ENCODE measurements around the gene FOXN3. TPM values are rescaled to one million over a fixed set of nuclear protein-coding genes. Genes with fewer than 3 reads are reported as not detected.
"Not testable (repeated sequence)": the region's sequence is repeated elsewhere in the genome, so short reads cannot be mapped to it uniquely, and the experiment has no call there.

FOXN3 gene
- total RNA-seq, 2 donors from 2014 or later, result 116 to 117 TPM

GRCh38 chr14:89114109-89114508 lies 302.9 kb downstream of the FOXN3 start:
- DNase-seq (no peak), ATAC-seq (no peak)
- Mint-ChIP-seq H3K27me3 (peaks cover 17% of the 10 kb centered on the region), H3K4me1 (peaks cover 2% of the 10 kb centered on the region), H3K27ac (no peak overlapping the region), H3K4me3 (no peak overlapping the region), H3K36me3 (ENCODE audit: low read depth) (no peaks in the 10 kb centered on the region)
- no peaks in the 10 kb centered on the region for H3K9me3 ChIP-seq (ENCODE audit: control insufficient read depth, low read length, poor library complexity, severe bottlenecking)

GRCh38 chr14:89112720-89113119 lies 304.3 kb downstream of the FOXN3 start:
- no peak overlapping the region for H3K4me3 Mint-ChIP-seq
- no peaks in the 10 kb centered on the region for H3K9me3 ChIP-seq (ENCODE audit: control insufficient read depth, low read length, poor library complexity, severe bottlenecking)
- H3K4me1 Mint-ChIP-seq, result peaks cover 2% of the 10 kb centered on the region
- H3K27ac Mint-ChIP-seq, result no peak overlapping the region
- ATAC-seq (no peak), DNase-seq (no peak)
- peaks cover 31% of the 10 kb centered on the region for H3K27me3 Mint-ChIP-seq
- H3K36me3 Mint-ChIP-seq (ENCODE audit: low read depth), result no peaks in the 10 kb centered on the region

DNA sequence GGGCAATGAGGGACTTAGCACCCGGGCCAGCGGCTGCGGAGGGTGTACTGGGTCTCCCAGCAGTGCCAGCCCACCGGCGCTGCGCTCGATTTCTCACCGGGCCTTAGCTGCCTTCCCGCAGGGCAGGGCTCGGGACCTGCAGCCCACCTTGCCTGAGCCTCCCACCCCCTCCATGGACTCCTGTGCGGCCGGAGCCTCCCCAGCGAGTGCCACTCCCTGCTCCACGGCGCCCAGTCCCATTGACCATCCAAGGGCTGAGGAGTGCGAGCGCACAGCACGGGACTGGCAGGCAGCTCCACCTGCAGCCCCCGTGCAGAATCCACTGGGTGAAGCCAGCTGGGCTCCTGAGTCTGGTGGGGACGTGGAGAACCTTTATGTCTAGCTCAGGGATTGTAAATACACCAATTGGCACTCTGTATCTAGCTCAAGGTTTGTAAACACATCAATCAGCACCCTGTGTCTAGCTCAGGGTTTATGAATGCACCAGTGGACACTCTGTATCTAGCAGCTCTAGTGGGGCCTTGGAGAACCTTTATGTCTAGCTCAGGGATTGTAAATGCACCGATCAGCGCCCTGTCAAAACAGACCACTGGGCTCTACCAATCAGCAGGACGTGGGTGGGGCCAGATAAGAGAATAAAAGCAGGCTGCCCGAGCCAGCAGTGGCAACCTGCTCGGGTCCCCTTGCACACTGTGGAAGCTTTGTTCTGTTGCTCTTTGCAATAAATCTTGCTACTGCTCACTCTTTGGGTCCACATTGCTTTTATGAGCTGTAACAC lies 305.1 kb downstream of the FOXN3 start:
- not testable (repeated sequence) for H3K27ac Mint-ChIP-seq, DNase-seq, ATAC-seq

DNA sequence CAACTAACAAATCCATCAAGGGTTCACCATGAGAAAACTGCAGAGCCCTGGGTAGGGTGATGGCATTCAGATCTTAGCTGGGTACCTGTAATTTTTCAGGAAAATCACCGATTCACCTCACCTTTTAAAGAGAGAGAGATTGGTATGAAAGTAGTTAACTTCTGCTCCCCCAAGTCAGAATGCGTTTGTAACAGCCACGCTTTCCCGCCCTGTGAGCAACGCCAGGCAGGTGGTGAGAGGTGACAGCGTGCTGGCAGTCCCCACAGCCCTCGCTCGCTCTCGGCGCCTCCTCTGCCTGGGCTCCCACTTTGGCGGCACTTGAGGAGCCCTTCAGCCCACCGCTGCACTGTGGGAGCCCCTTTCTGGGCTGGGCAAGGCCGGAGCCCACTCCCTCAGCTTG lies 305.8 kb downstream of the FOXN3 start:
- H3K9me3 ChIP-seq (ENCODE audit: control insufficient read depth, low read length, poor library complexity, severe bottlenecking); H3K4me3 Mint-ChIP-seq; H3K27ac Mint-ChIP-seq; H3K4me1 Mint-ChIP-seq; ATAC-seq; H3K36me3 Mint-ChIP-seq (ENCODE audit: low read depth); DNase-seq: not testable (repeated sequence)
- peaks cover 42% of the 10 kb centered on the region for H3K27me3 Mint-ChIP-seq

More for the DNA sequence above, 305.1 kb downstream of the FOXN3 start:
- H3K4me1 Mint-ChIP-seq; H3K4me3 Mint-ChIP-seq; H3K36me3 Mint-ChIP-seq (ENCODE audit: low read depth); H3K9me3 ChIP-seq (ENCODE audit: control insufficient read depth, low read length, poor library complexity, severe bottlenecking): not testable (repeated sequence)
- peaks cover 38% of the 10 kb centered on the region for H3K27me3 Mint-ChIP-seq

- ATAC-seq, result no peak
- H3K4me1 Mint-ChIP-seq, result peaks cover 2% of the 10 kb centered on the region
- H3K9me3 ChIP-seq (ENCODE audit: control insufficient read depth, low read length, poor library complexity, severe bottlenecking), result no peaks in the 10 kb centered on the region
- no peak overlapping the region for H3K4me3 Mint-ChIP-seq
- H3K27ac Mint-ChIP-seq, result no peak overlapping the region
- no peaks in the 10 kb centered on the region for H3K36me3 Mint-ChIP-seq (ENCODE audit: low read depth)
- DNase-seq, result no peak
- peaks cover 49% of the 10 kb centered on the region for H3K27me3 Mint-ChIP-seq
Measured at GRCh38 chr14:89110110-89110509, 306.9 kb downstream of the FOXN3 start.

- H3K4me3 Mint-ChIP-seq, result no peak overlapping the region
- H3K9me3 ChIP-seq (ENCODE audit: control insufficient read depth, low read length, poor library complexity, severe bottlenecking), result no peaks in the 10 kb centered on the region
- no peaks in the 10 kb centered on the region for H3K4me1 Mint-ChIP-seq
- H3K27me3 Mint-ChIP-seq, result peaks cover 42% of the 10 kb centered on the region
- ATAC-seq (no peak), DNase-seq (no peak)
- no peak overlapping the region for H3K27ac Mint-ChIP-seq
- H3K36me3 Mint-ChIP-seq (ENCODE audit: low read depth), result no peaks in the 10 kb centered on the region
Measured at GRCh38 chr14:89108608-89109007, 308.4 kb downstream of the FOXN3 start.

GRCh38 chr14:89107626-89108025 lies 309.4 kb downstream of the FOXN3 start:
- H3K36me3 Mint-ChIP-seq (ENCODE audit: low read depth), result no peaks in the 10 kb centered on the region
- H3K27me3 Mint-ChIP-seq, result peaks cover 47% of the 10 kb centered on the region
- H3K9me3 ChIP-seq (ENCODE audit: control insufficient read depth, low read length, poor library complexity, severe bottlenecking), result no peaks in the 10 kb centered on the region
- no peak overlapping the region for H3K27ac Mint-ChIP-seq
- no peak overlapping the region for H3K4me3 Mint-ChIP-seq
- H3K4me1 Mint-ChIP-seq, result no peaks in the 10 kb centered on the region
- DNase-seq (no peak), ATAC-seq (no peak)
